Measurements from ENCODE around the gene YIPF3. TPM values are rescaled to one million over a fixed set of nuclear protein-coding genes. Genes with fewer than 3 reads are reported as not detected.

YIPF3 gene
- polyA plus RNA-seq, 1 donor (not counting 4 experiments of a cell fraction or from before 2014, with no cell fraction given): 136 TPM

GRCh38 chr6:43510827-43511163 is 5.9 kb downstream of the YIPF3 start:
- H3K4me2 ChIP-seq (ENCODE audit: control insufficient read depth, extremely low read depth, insufficient read depth, low read depth, low read length): peak overlapping the region; percentile 91
- TF ChIP-seq EZH2 (IDR thresholded peaks at IDR 0.05; ENCODE audit: low read length): no peak
- TF ChIP-seq CTCF (optimal IDR thresholded peaks at IDR 0.05 in 1 of 3, IDR thresholded peaks at IDR 0.05 in 1 of 3, conservative IDR thresholded peaks at IDR 0.05 in 1 of 3; ENCODE audit: extremely low read depth in 1 of 3, insufficient read depth in 2 of 3, low read length in 3 of 3): no peak
- H3K4me3 ChIP-seq (ENCODE audit: control insufficient read depth in 2 of 3, extremely low read depth in 1 of 3, insufficient read depth in 2 of 3, low read depth in 1 of 3, low read length in 3 of 3): peak overlapping the region in 2 of 3 experiments; percentile 68 to 81
- H3K9me1 ChIP-seq (ENCODE audit: control insufficient read depth, extremely low read depth, insufficient read depth, low read length): peaks cover 5% of the 10 kb centered on the region
- H3K27ac ChIP-seq (ENCODE audit: control insufficient read depth, insufficient read depth, low read length): peak overlapping the region; percentile 87
- no peaks in the 10 kb centered on the region for H3K9me3 ChIP-seq (ENCODE audit: control insufficient read depth, low read depth, low read length)
- peaks cover 22 to 36% of the 10 kb centered on the region in 2 experiments for H3K36me3 ChIP-seq (ENCODE audit: control insufficient read depth in 2 of 2, extremely low read depth in 1 of 2, insufficient read depth in 2 of 2, low read length in 2 of 2)
- dilution Hi-C loops (cut with MboI; ENCODE audit: extremely low pct_ligation_motif_present, low sequenced_read_pairs): no loop called here
- H3K4me1 ChIP-seq (ENCODE audit: control insufficient read depth, extremely low read depth, insufficient read depth, low read length): peaks cover 28% of the 10 kb centered on the region
- peaks cover 10% of the 10 kb centered on the region for H3K27me3 ChIP-seq (ENCODE audit: control insufficient read depth, extremely low read depth, insufficient read depth, low read length)
- peak overlapping the region; percentile 92 for H3K9ac ChIP-seq (ENCODE audit: control insufficient read depth, extremely low read depth, insufficient read depth, low read length)
- peaks cover 18% of the 10 kb centered on the region for H3K79me2 ChIP-seq (ENCODE audit: control insufficient read depth, insufficient read depth, low read length)
- DNase-seq (ENCODE audit: low read depth, low spot score) (no peak), FAIRE-seq (no peak)
- peak overlapping the region; percentile 92 for H2AFZ ChIP-seq (ENCODE audit: control insufficient read depth, low read length)
- H4K20me1 ChIP-seq (ENCODE audit: control insufficient read depth, extremely low read depth, insufficient read depth, low read length): peaks cover 2% of the 10 kb centered on the region

GRCh38 chr6:43509984-43510826 is 6.5 kb downstream of the YIPF3 start, which contains the start of gene LRRC73:
Gene LRRC73, minus strand, starts transcription at chr6:43510346. Its CDS starts 561 bp downstream, at chr6:43509785.
- Histone ChIP-seq H2AFZ (ENCODE audit: control insufficient read depth, low read length) (peak within 1 kb of the TSS; percentile 92), H3K27ac (ENCODE audit: control insufficient read depth, insufficient read depth, low read length) (peak within 1 kb of the TSS; percentile 87), H3K36me3 (ENCODE audit: control insufficient read depth in 2 of 2, extremely low read depth in 1 of 2, insufficient read depth in 2 of 2, low read length in 2 of 2) (peaks cover 24 to 33% of the 10 kb centered on the region in 2 experiments), H3K9me1 (ENCODE audit: control insufficient read depth, extremely low read depth, insufficient read depth, low read length) (peaks cover under 1% of the 10 kb centered on the region), H3K4me1 (ENCODE audit: control insufficient read depth, extremely low read depth, insufficient read depth, low read length) (peaks cover 22% of the 10 kb centered on the region), H3K4me2 (ENCODE audit: control insufficient read depth, extremely low read depth, insufficient read depth, low read depth, low read length) (peak within 1 kb of the TSS; percentile 91), H4K20me1 (ENCODE audit: control insufficient read depth, extremely low read depth, insufficient read depth, low read length) (no peaks in the 10 kb centered on the region), H3K9me3 (ENCODE audit: control insufficient read depth, low read depth, low read length) (no peaks in the 10 kb centered on the region), H3K79me2 (ENCODE audit: control insufficient read depth, insufficient read depth, low read length) (peaks cover 12% of the 10 kb centered on the region), H3K9ac (ENCODE audit: control insufficient read depth, extremely low read depth, insufficient read depth, low read length) (peak within 1 kb of the TSS; percentile 92), H3K27me3 (ENCODE audit: control insufficient read depth, extremely low read depth, insufficient read depth, low read length) (peaks cover 10% of the 10 kb centered on the region), H3K4me3 (ENCODE audit: control insufficient read depth in 2 of 3, extremely low read depth in 1 of 3, insufficient read depth in 2 of 3, low read depth in 1 of 3, low read length in 3 of 3) (peak within 1 kb of the TSS; percentile 49 to 81 (median 68))
- DNase-seq (ENCODE audit: low read depth, low spot score): no peak
- FAIRE-seq: no peak
- TF ChIP-seq CTCF (optimal IDR thresholded peaks at IDR 0.05 in 1 of 3, IDR thresholded peaks at IDR 0.05 in 1 of 3, conservative IDR thresholded peaks at IDR 0.05 in 1 of 3; ENCODE audit: extremely low read depth in 1 of 3, insufficient read depth in 2 of 3, low read length in 3 of 3) (no peak), EZH2 (IDR thresholded peaks at IDR 0.05; ENCODE audit: low read length) (no peak)
- dilution Hi-C loops (cut with MboI; ENCODE audit: extremely low pct_ligation_motif_present, low sequenced_read_pairs): no loop called here
